ENCODE data around the gene HAAO.
"Not testable (repeated sequence)": the region's sequence is repeated elsewhere in the genome, so short reads cannot be mapped to it uniquely, and the experiment has no call there.

HAAO gene

GRCh38 chr2:42743659-42743990 is 48.8 kb downstream of the HAAO start:
- H3K27me3 Mint-ChIP-seq (ENCODE audit: low read depth): no peaks in the 10 kb centered on the region
- peaks cover 3% of the 10 kb centered on the region for H3K9me3 Mint-ChIP-seq
- H3K4me3 Mint-ChIP-seq: no peak overlapping the region
- peaks cover 48% of the 10 kb centered on the region for H3K36me3 Mint-ChIP-seq (ENCODE audit: low read depth)
- peaks cover 8% of the 10 kb centered on the region for H3K4me1 Mint-ChIP-seq
- TF ChIP-seq CTCF (IDR thresholded peaks at IDR 0.05; ENCODE audit: unreplicated experiment in 3 of 3): no peak
- H3K27ac Mint-ChIP-seq: peak overlapping the region in 1 of 3 experiments; percentile 37

GRCh38 chr2:42742740-42743658 is 49.4 kb downstream of the HAAO start:
- no peak for TF ChIP-seq CTCF (IDR thresholded peaks at IDR 0.05; ENCODE audit: unreplicated experiment in 3 of 3)
- no peak overlapping the region for H3K4me3 Mint-ChIP-seq
- peaks cover 8% of the 10 kb centered on the region for H3K4me1 Mint-ChIP-seq
- peak overlapping the region in 1 of 3 experiments; percentile 37 for H3K27ac Mint-ChIP-seq
- H3K27me3 Mint-ChIP-seq (ENCODE audit: low read depth): no peaks in the 10 kb centered on the region
- peaks cover 48% of the 10 kb centered on the region for H3K36me3 Mint-ChIP-seq (ENCODE audit: low read depth)
- peaks cover 3% of the 10 kb centered on the region for H3K9me3 Mint-ChIP-seq

- H3K27me3 Mint-ChIP-seq (ENCODE audit: low read depth): no peaks in the 10 kb centered on the region
- no peak overlapping the region for H3K4me3 Mint-ChIP-seq
- TF ChIP-seq CTCF (IDR thresholded peaks at IDR 0.05; ENCODE audit: unreplicated experiment in 3 of 3): no peak
- peaks cover 63% of the 10 kb centered on the region for H3K36me3 Mint-ChIP-seq (ENCODE audit: low read depth)
- H3K9me3 Mint-ChIP-seq: peaks cover 12% of the 10 kb centered on the region
- peaks cover 8% of the 10 kb centered on the region for H3K4me1 Mint-ChIP-seq
- no peak overlapping the region for H3K27ac Mint-ChIP-seq
These were observed 51.2 kb downstream of the HAAO start for GRCh38 chr2:42741140-42741539.

GRCh38 chr2:42736598-42737322 is 55.6 kb downstream of the HAAO start:
- H3K36me3 Mint-ChIP-seq (ENCODE audit: low read depth): peaks cover 95% of the 10 kb centered on the region
- TF ChIP-seq CTCF (IDR thresholded peaks at IDR 0.05; ENCODE audit: unreplicated experiment in 3 of 3): no peak

GRCh38 chr2:42733852-42734251 is 58.5 kb downstream of the HAAO start:
- Mint-ChIP-seq H3K36me3 (ENCODE audit: low read depth) (peaks cover 97% of the 10 kb centered on the region), H3K27ac (no peak overlapping the region), H3K4me3 (no peak overlapping the region), H3K4me1 (no peaks in the 10 kb centered on the region), H3K9me3 (peaks cover 55% of the 10 kb centered on the region), H3K27me3 (ENCODE audit: low read depth) (no peaks in the 10 kb centered on the region)
- TF ChIP-seq CTCF (IDR thresholded peaks at IDR 0.05; ENCODE audit: unreplicated experiment in 3 of 3): no peak

More at GRCh38 chr2:42736598-42737322, 55.6 kb downstream of the HAAO start:
- no peak overlapping the region for H3K27ac Mint-ChIP-seq
- no peak overlapping the region for H3K4me3 Mint-ChIP-seq
- peaks cover 40% of the 10 kb centered on the region for H3K9me3 Mint-ChIP-seq
- H3K27me3 Mint-ChIP-seq (ENCODE audit: low read depth): no peaks in the 10 kb centered on the region
- no peaks in the 10 kb centered on the region for H3K4me1 Mint-ChIP-seq

- not testable (repeated sequence) for H3K4me1 Mint-ChIP-seq; H3K27me3 Mint-ChIP-seq (ENCODE audit: low read depth); H3K4me3 Mint-ChIP-seq; H3K27ac Mint-ChIP-seq
- Mint-ChIP-seq H3K36me3 (ENCODE audit: low read depth) (peaks cover 95% of the 10 kb centered on the region), H3K9me3 (peaks cover 51% of the 10 kb centered on the region)
These were observed 61.1 kb downstream of the HAAO start for GRCh38 chr2:42731316-42731715.

All from nephron (organoid).